Measurements from ENCODE around the gene KIF1A. TPM values are rescaled to one million over a fixed set of nuclear protein-coding genes. Genes with fewer than 3 reads are reported as not detected.
A peak's percentile ranks its signal among the peaks of the same experiment; 100 is the strongest.

The KIF1A gene
- total and polyA plus RNA-seq, 2 of the 13 experiments (the other 11 are each of a cell fraction or from before 2014, with no cell fraction given), result 0.01 TPM; not detected in 1

GRCh38 chr2:240812301-240812680 lies 7.7 kb downstream of the KIF1A start:
- in situ Hi-C loops (cut with HindIII; ENCODE audit: extremely low pct_ligation_motif_present, low pct_unique_long_range_greater_than_20kb), result no loop called here
- peak; percentile 17; the same call in 1 of the 3 replicates for ATAC-seq
- TF ChIP-seq MED1 (CRISPR knock-in tag; IDR thresholded peaks at IDR 0.05) (no peak), ZFP82 (CRISPR knock-in tag; IDR thresholded peaks at IDR 0.05; ENCODE audit: borderline replicate concordance) (no peak), MZF1 (CRISPR knock-in tag; IDR thresholded peaks at IDR 0.05; ENCODE audit: borderline replicate concordance) (no peak), RBM39 (IDR thresholded peaks at IDR 0.05; ENCODE audit: low read depth, low read length, poor library complexity, severe bottlenecking) (no peak), HOXA5 (CRISPR knock-in tag; IDR thresholded peaks at IDR 0.05) (no peak), SCMH1 (CRISPR knock-in tag; IDR thresholded peaks at IDR 0.05; ENCODE audit: borderline replicate concordance) (no peak), PHF8 (CRISPR knock-in tag; IDR thresholded peaks at IDR 0.05) (no peak), ZNF766 (CRISPR knock-in tag; IDR thresholded peaks at IDR 0.05; ENCODE audit: borderline replicate concordance) (no peak), MTA3 (CRISPR knock-in tag; IDR thresholded peaks at IDR 0.05) (no peak), NBN (conservative IDR thresholded peaks at IDR 0.05) (no peak), NFRKB (IDR thresholded peaks at IDR 0.05) (no peak), RBAK (CRISPR knock-in tag; IDR thresholded peaks at IDR 0.05) (no peak), MEIS2 (CRISPR knock-in tag; IDR thresholded peaks at IDR 0.05) (no peak)

More at GRCh38 chr2:240812301-240812680, 7.7 kb downstream of the KIF1A start:
- Histone ChIP-seq H3K79me2 (ENCODE audit: insufficient read depth, low read length) (no peaks in the 10 kb centered on the region), H3K4me1 (ENCODE audit: insufficient read depth, low read length) (no peaks in the 10 kb centered on the region), H3K4me3 (replicated peaks in 1 of 3; ENCODE audit: insufficient read depth in 1 of 3, low read depth in 2 of 3, low read length in 3 of 3) (no peak overlapping the region), H3K27ac (ENCODE audit: extremely low read length, insufficient read depth, low read length) (no peak overlapping the region), H3K9ac (ENCODE audit: insufficient read depth, low read depth, low read length) (no peak overlapping the region), H3K36me3 (replicated peaks in 1 of 2; ENCODE audit: control insufficient read depth in 1 of 2, insufficient read depth in 2 of 2, low read length in 2 of 2) (no peaks in the 10 kb centered on the region), H4K20me1 (ENCODE audit: insufficient read depth, low read length) (no peaks in the 10 kb centered on the region), H3K4me2 (ENCODE audit: low read depth, low read length) (no peak overlapping the region), H3K27me3 (ENCODE audit: control insufficient read depth in 1 of 2, insufficient read depth in 2 of 2, low read length in 2 of 2) (peaks cover 2 to 29% of the 10 kb centered on the region in 2 experiments; a peak in 4 of 5 replicates), H3K9me3 (ENCODE audit: low read length) (no peaks in the 10 kb centered on the region), H2AFZ (ENCODE audit: low read length) (no peak overlapping the region)
- 34% methylated on average over 8 of the region's 10 CpGs for WGBS (ENCODE audit: low lambda C conversion rate)
- DNase-seq (ENCODE audit: low spot score) (no peak), FAIRE-seq (no peak)
- BruUV-seq (replicated peaks), result no TSS peak
- intact Hi-C loops (cut with micrococcal nuclease; ENCODE audit: unreplicated experiment), result no loop called here
- ChIA-PET POLR2A (no interaction called here), CTCF (ENCODE audit: low intra/inter-chr PET ratio, low total read pairs) (no interaction called here)
